Measurements from ENCODE around the gene NEMP2. TPM values are rescaled to one million over a fixed set of nuclear protein-coding genes. Genes with fewer than 3 reads are reported as not detected.

The NEMP2 gene
- polyA plus RNA-seq, 1 donor (not counting 4 experiments of a cell fraction or from before 2014, with no cell fraction given): 2.1 TPM

- TF ChIP-seq CTCF (optimal IDR thresholded peaks at IDR 0.05 in 1 of 3, IDR thresholded peaks at IDR 0.05 in 1 of 3, conservative IDR thresholded peaks at IDR 0.05 in 1 of 3; ENCODE audit: extremely low read depth in 1 of 3, insufficient read depth in 2 of 3, low read length in 3 of 3): no peak
- TF ChIP-seq EZH2 (IDR thresholded peaks at IDR 0.05; ENCODE audit: low read length): no peak
- Histone ChIP-seq H2AFZ (ENCODE audit: control insufficient read depth, low read length) (no peak overlapping the region), H3K4me1 (ENCODE audit: control insufficient read depth, extremely low read depth, insufficient read depth, low read length) (peaks cover 32% of the 10 kb centered on the region), H3K27me3 (ENCODE audit: control insufficient read depth, extremely low read depth, insufficient read depth, low read length) (no peaks in the 10 kb centered on the region), H3K9me3 (ENCODE audit: control insufficient read depth, low read depth, low read length) (no peaks in the 10 kb centered on the region), H3K9ac (ENCODE audit: control insufficient read depth, extremely low read depth, insufficient read depth, low read length) (no peak overlapping the region), H3K79me2 (ENCODE audit: control insufficient read depth, insufficient read depth, low read length) (no peaks in the 10 kb centered on the region), H3K4me3 (ENCODE audit: control insufficient read depth in 2 of 3, extremely low read depth in 1 of 3, insufficient read depth in 2 of 3, low read depth in 1 of 3, low read length in 3 of 3) (no peak overlapping the region), H3K9me1 (ENCODE audit: control insufficient read depth, extremely low read depth, insufficient read depth, low read length) (no peaks in the 10 kb centered on the region), H4K20me1 (ENCODE audit: control insufficient read depth, extremely low read depth, insufficient read depth, low read length) (no peaks in the 10 kb centered on the region), H3K4me2 (ENCODE audit: control insufficient read depth, extremely low read depth, insufficient read depth, low read depth, low read length) (no peak overlapping the region), H3K27ac (ENCODE audit: control insufficient read depth, insufficient read depth, low read length) (no peak overlapping the region), H3K36me3 (ENCODE audit: control insufficient read depth in 2 of 2, extremely low read depth in 1 of 2, insufficient read depth in 2 of 2, low read length in 2 of 2) (no peaks in the 10 kb centered on the region)
- dilution Hi-C loops (cut with MboI; ENCODE audit: extremely low pct_ligation_motif_present, low sequenced_read_pairs): no loop called here
- FAIRE-seq (no peak), DNase-seq (ENCODE audit: low read depth, low spot score) (no peak)
Observed at GRCh38 chr2:190529486-190530247, 4.9 kb downstream of the NEMP2 start.

GRCh38 chr2:190528521-190529001 lies 6.0 kb downstream of the NEMP2 start:
- FAIRE-seq (no peak), DNase-seq (ENCODE audit: low read depth, low spot score) (no peak)
- no peaks in the 10 kb centered on the region for H4K20me1 ChIP-seq (ENCODE audit: control insufficient read depth, extremely low read depth, insufficient read depth, low read length)
- H3K9me1 ChIP-seq (ENCODE audit: control insufficient read depth, extremely low read depth, insufficient read depth, low read length): no peaks in the 10 kb centered on the region
- no peak overlapping the region for H3K4me3 ChIP-seq (ENCODE audit: control insufficient read depth in 2 of 3, extremely low read depth in 1 of 3, insufficient read depth in 2 of 3, low read depth in 1 of 3, low read length in 3 of 3)
- TF ChIP-seq EZH2 (IDR thresholded peaks at IDR 0.05; ENCODE audit: low read length): no peak
- no peak for TF ChIP-seq CTCF (optimal IDR thresholded peaks at IDR 0.05 in 1 of 3, IDR thresholded peaks at IDR 0.05 in 1 of 3, conservative IDR thresholded peaks at IDR 0.05 in 1 of 3; ENCODE audit: extremely low read depth in 1 of 3, insufficient read depth in 2 of 3, low read length in 3 of 3)
- no peaks in the 10 kb centered on the region for H3K36me3 ChIP-seq (ENCODE audit: control insufficient read depth in 2 of 2, extremely low read depth in 1 of 2, insufficient read depth in 2 of 2, low read length in 2 of 2)
- no peaks in the 10 kb centered on the region for H3K27me3 ChIP-seq (ENCODE audit: control insufficient read depth, extremely low read depth, insufficient read depth, low read length)
- H3K9ac ChIP-seq (ENCODE audit: control insufficient read depth, extremely low read depth, insufficient read depth, low read length): no peak overlapping the region
- dilution Hi-C loops (cut with MboI; ENCODE audit: extremely low pct_ligation_motif_present, low sequenced_read_pairs): no loop called here
- no peak overlapping the region for H3K4me2 ChIP-seq (ENCODE audit: control insufficient read depth, extremely low read depth, insufficient read depth, low read depth, low read length)
- no peaks in the 10 kb centered on the region for H3K79me2 ChIP-seq (ENCODE audit: control insufficient read depth, insufficient read depth, low read length)
- peaks cover 27% of the 10 kb centered on the region for H3K4me1 ChIP-seq (ENCODE audit: control insufficient read depth, extremely low read depth, insufficient read depth, low read length)
- no peak overlapping the region for H2AFZ ChIP-seq (ENCODE audit: control insufficient read depth, low read length)
- no peak overlapping the region for H3K27ac ChIP-seq (ENCODE audit: control insufficient read depth, insufficient read depth, low read length)
- H3K9me3 ChIP-seq (ENCODE audit: control insufficient read depth, low read depth, low read length): no peaks in the 10 kb centered on the region
